SK-N-SH (cell line): ENCODE measurements around the gene AQP5.

Source experiments
- RFX5 ChIP-seq: IDR thresholded peaks from 2 replicates; pipeline ENCODE4 v1.6.1; 2012; ENCODE audit warnings: mild to moderate bottlenecking, improper control_type of control experiment, low read length
- TF ChIP-seq, protein P1 (sequence below): fragments of 200-600 bp; sonication (generic); IDR thresholded peaks from 2 replicates; pipeline ENCODE4 v1.6.1; 2017; ENCODE audit warnings: antibody characterized with exemption, mild to moderate bottlenecking, moderate library complexity

DNA sequence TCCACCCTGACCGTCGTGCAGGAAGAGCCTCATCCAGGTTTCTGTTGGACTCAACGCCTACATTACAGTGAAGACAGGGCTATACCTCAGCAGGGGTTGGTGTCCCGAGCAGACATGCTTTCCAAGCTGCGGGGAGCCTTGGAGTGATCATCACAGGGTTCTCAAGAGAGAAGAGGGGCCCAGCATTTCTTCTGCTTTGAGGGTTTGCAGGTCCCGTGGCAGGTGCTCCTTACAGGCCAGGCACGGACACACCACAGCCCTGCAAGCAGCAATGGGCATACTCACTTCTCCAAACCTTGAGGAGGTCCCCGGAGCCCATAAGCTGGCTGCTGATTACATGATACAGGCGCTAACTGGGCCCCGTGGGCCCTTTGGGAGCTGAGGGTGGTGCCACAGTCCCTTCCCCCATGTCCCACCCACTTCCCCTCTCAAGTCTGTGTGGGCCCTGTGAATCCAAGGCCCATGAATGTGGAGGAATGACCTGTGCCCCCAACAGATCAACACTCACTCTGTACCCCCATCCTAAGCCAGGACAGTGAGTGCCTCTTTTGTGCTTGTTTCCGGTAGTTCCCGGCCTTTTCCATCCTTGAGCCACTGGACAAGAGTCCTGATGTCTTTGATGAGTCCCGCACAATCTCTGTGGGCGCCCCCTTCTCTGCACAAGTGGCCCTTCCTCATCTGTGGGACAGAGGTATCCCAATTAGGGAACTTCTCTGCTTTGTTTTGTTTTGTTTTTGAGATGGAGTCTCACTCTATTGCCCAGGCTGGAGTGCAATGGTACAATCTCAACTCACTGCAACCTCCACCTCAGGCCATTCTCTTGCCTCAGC, 10.0 kb upstream of the AQP5 start:
- TF ChIP-seq RFX5 = no peak
- TF ChIP-seq, protein P1, sequence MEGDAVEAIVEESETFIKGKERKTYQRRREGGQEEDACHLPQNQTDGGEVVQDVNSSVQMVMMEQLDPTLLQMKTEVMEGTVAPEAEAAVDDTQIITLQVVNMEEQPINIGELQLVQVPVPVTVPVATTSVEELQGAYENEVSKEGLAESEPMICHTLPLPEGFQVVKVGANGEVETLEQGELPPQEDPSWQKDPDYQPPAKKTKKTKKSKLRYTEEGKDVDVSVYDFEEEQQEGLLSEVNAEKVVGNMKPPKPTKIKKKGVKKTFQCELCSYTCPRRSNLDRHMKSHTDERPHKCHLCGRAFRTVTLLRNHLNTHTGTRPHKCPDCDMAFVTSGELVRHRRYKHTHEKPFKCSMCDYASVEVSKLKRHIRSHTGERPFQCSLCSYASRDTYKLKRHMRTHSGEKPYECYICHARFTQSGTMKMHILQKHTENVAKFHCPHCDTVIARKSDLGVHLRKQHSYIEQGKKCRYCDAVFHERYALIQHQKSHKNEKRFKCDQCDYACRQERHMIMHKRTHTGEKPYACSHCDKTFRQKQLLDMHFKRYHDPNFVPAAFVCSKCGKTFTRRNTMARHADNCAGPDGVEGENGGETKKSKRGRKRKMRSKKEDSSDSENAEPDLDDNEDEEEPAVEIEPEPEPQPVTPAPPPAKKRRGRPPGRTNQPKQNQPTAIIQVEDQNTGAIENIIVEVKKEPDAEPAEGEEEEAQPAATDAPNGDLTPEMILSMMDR = no peak
